Thyroid gland (tissue), 4 donors: ENCODE results near the gene TSPAN31. TPM values are rescaled to one million over a fixed set of nuclear protein-coding genes. Genes with fewer than 3 reads are reported as not detected.

Experiments
- DNase-seq, 2 donors: peaks; one replicate each; pipeline ENCODE4 v3.0.0-alpha.2; 2019
- H3K27ac ChIP-seq, 3 donors: fragments of 200-600 bp; sonication (generic); 1 replicate in 2 of 3; 2 replicates in 1 of 3; pipeline ENCODE4 v1.5.1; 2016 to 2019; ENCODE audit warnings: mild to moderate bottlenecking in 1 of 3, moderate library complexity in 1 of 3
- H3K27me3 ChIP-seq: fragments of 200-600 bp; sonication (generic); one replicate; pipeline ENCODE4 v1.5.1; 2019
- H3K36me3 ChIP-seq, 2 donors: fragments of 200-600 bp; sonication (generic); one replicate each; pipeline ENCODE4 v1.5.1; 2016 to 2019
- H3K4me1 ChIP-seq, 2 donors: fragments of 200-600 bp; sonication (generic); one replicate each; pipeline ENCODE4 v1.5.1; 2017 to 2019
- H3K4me3 ChIP-seq, 3 donors: fragments of 200-600 bp; sonication (generic); replicated peaks in 1 of 3; 1 replicate in 2 of 3; 2 replicates in 1 of 3; pipeline ENCODE4 v1.5.1; 2016; ENCODE audit warnings: mild to moderate bottlenecking in 1 of 3
- H3K9me3 ChIP-seq: fragments of 200-600 bp; sonication (generic); one replicate; pipeline ENCODE4 v1.5.1; 2017
- POLR2A ChIP-seq, 2 donors: fragments of 450-650 bp; IDR thresholded peaks; one replicate each; pipeline ENCODE4 v1.6.1; 2017; ENCODE audit warnings: antibody characterized with exemption in 2 of 2, mild to moderate bottlenecking in 2 of 2, moderate library complexity in 1 of 2
- WGBS, 2 donors: methylation state at CpG; one replicate each; pipeline ENCODE4 v1.1.5; 2017; 5-methylcytosine and 5-hydroxymethylcytosine counted together
- intact Hi-C: fragments of 100-400 bp; cut with DNase I; formaldehyde crosslinking; loops from one replicate; pipeline ENCODE4 v1.15.1; 2023
- total RNA-seq, 4 donors: library from RNA; depleted of rRNA; stranded (reverse); fragments of >200 nt; gene quantifications; one replicate each; pipeline ENCODE4 v1.2.3, GENCODE V29; 2016
- TF ChIP-seq, protein P1 (sequence below), 6 experiments: fragments of 200-600 bp in 3 of 6; fragments of 450-650 bp in 3 of 6; sonication (generic) in 3 of 6; IDR thresholded peaks; one replicate each; pipeline ENCODE4 v1.5.1; 2016 to 2019; ENCODE audit warnings: antibody characterized with exemption in 6 of 6, mild to moderate bottlenecking in 2 of 6, inconsistent platforms in 1 of 6, moderate library complexity in 1 of 6

TSPAN31 gene
- total RNA-seq, 4 donors from 2014 or later, result 110 to 166 (median 137) TPM

DNA sequence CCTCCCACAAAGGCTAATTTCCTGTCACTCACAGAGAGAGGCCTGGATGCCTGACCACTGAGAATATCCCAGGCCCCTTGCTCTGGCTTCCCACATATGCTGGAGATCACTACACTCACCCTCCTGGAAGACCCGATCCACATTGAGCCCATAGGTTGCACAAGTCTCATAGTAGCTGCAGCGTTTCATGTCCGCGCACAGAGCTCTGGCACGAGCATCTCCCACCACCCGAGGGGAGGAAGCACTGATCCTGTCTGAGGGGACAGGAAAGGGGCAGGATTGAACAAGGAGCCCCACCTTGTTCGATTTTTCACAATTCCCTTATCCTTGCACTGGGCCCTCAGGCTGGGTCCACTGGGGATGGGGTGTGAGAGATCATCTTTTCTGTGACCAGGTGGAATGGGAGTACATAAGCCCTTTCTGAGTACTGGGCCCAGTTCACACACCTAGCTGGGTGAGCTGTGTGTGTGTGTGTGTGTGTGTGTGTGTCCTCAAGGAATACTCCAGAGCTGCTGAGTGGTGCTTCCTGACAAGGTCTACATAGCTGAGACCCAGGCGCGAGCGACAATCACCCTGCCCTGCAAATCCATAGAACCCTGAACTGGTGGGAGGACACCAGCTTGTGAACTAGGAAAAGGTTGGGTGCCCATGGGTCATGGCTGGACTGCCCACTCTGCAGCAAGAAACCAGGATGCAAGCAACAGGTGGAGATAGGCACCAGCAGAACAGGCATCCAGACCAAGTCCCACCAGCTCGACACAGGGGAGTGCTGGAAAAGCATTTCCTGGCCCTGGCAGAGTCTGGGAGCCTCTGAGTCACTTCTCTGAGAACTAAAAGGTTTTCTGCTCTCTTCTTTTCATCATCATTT is 11.9 kb upstream of the TSPAN31 start:
- H3K4me1 ChIP-seq, result peaks cover 6 to 27% of the 10 kb centered on the region in 2 donors
- no peaks in the 10 kb centered on the region for H3K36me3 ChIP-seq
- H3K9me3 ChIP-seq, result no peaks in the 10 kb centered on the region
- DNase-seq, result no peak
- peaks cover 27% of the 10 kb centered on the region for H3K27me3 ChIP-seq
- no peak overlapping the region for H3K27ac ChIP-seq
- TF ChIP-seq, protein P1, sequence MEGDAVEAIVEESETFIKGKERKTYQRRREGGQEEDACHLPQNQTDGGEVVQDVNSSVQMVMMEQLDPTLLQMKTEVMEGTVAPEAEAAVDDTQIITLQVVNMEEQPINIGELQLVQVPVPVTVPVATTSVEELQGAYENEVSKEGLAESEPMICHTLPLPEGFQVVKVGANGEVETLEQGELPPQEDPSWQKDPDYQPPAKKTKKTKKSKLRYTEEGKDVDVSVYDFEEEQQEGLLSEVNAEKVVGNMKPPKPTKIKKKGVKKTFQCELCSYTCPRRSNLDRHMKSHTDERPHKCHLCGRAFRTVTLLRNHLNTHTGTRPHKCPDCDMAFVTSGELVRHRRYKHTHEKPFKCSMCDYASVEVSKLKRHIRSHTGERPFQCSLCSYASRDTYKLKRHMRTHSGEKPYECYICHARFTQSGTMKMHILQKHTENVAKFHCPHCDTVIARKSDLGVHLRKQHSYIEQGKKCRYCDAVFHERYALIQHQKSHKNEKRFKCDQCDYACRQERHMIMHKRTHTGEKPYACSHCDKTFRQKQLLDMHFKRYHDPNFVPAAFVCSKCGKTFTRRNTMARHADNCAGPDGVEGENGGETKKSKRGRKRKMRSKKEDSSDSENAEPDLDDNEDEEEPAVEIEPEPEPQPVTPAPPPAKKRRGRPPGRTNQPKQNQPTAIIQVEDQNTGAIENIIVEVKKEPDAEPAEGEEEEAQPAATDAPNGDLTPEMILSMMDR (IDR thresholded peaks at IDR 0.05), result no peak
- no peak for TF ChIP-seq POLR2A (IDR thresholded peaks at IDR 0.05)
- intact Hi-C loops, result no loop called here
- WGBS, 2 donors, result 75 to 81% methylated on average over 10 to 11 of the region's 11 CpGs
- no peak overlapping the region for H3K4me3 ChIP-seq

DNA sequence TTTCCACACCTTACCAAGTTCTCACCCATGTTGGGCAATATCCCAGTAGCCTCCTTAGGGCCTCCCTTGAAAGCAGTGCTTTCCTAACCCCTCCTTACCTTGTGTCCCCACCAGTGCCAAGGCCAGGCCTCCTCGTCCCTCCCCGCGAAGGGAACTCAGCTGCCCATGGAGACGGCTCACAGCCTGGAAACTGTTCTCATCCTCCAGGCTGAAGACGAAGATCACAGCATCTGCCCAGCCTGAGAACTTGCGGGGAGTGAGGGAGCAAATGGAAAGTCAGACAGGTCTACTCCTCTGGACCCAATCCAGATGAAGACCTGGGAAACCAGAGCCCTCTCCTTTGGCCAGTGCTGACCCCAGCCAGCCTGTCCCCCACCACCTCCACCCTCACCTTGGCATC is 10.9 kb upstream of the TSPAN31 start:
- Histone ChIP-seq H3K27ac (no peak overlapping the region), H3K4me1 (peaks cover 11 to 36% of the 10 kb centered on the region in 2 donors), H3K27me3 (peaks cover 33% of the 10 kb centered on the region), H3K36me3 (no peaks in the 10 kb centered on the region), H3K4me3 (no peak overlapping the region), H3K9me3 (no peaks in the 10 kb centered on the region)
- TF ChIP-seq, protein P1 (IDR thresholded peaks at IDR 0.05), result no peak
- TF ChIP-seq POLR2A (IDR thresholded peaks at IDR 0.05), result no peak
- 70 to 80% methylated on average over 6 of the region's 6 CpGs for WGBS, 2 donors
- intact Hi-C loops, result no loop called here
- no peak for DNase-seq

DNA sequence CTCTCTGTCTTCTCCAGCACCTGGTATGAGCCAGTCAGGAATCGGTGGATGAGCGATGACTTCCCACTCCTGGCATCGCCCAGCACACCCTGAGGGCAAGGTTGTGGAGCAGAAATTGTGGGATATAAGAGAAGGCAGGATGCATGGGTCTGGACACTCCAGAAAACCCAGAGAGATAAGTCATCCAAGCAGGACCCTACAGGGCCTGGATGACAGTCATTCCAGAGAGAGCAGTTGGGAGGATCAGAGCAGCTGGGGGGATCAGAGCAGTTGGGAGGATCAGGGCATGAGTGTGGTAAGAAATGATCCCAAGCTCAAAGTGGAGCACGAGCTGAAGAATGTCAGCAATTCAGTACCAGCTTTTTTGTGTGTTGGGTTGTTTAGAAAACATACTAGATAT is 10.2 kb upstream of the TSPAN31 start:
- TF ChIP-seq, protein P1 (IDR thresholded peaks at IDR 0.05), result no peak
- TF ChIP-seq POLR2A (IDR thresholded peaks at IDR 0.05), result no peak
- H3K4me1 ChIP-seq, result peaks cover 11 to 36% of the 10 kb centered on the region in 2 donors
- H3K27me3 ChIP-seq, result peaks cover 40% of the 10 kb centered on the region
- DNase-seq, result no peak
- H3K9me3 ChIP-seq, result no peaks in the 10 kb centered on the region
- intact Hi-C loops, result no loop called here
- H3K36me3 ChIP-seq, result no peaks in the 10 kb centered on the region
- WGBS, 2 donors, result 71 to 78% methylated on average over 4 of the region's 4 CpGs
- no peak overlapping the region for H3K4me3 ChIP-seq
- no peak overlapping the region for H3K27ac ChIP-seq

DNA sequence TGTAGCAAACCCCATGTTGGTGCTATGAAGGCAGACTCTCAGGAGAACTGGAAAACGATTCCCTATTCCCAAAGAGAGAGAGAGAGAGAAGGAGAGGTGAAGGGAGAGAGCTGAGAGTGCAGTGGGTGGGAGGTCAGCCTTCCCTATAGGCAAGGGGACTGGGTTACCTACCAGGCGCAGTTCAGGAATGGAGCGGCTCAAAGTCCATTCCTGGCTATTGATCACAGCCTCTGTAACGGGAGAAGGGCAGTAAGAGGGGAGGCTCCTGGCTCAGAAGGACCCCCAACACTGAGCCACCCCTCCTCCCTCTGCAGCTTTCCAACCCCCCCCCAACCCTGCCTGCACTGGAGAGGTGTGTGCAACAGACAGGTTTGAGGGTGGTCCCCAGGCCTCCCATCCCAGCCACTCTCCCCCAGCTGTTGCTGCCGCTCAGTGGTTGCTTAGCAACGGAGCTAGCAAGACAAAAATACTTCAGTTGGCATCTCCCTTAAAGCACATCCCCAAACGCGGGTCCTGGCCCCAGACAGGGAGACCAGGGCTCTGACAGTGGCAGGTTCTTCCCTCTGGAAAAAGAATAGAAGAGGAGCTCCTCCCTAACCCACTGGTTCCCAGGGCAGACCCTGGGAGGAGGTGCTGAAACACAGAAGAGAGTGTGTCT is 9.5 kb upstream of the TSPAN31 start:
- Histone ChIP-seq H3K4me3 (no peak overlapping the region), H3K27ac (no peak overlapping the region), H3K4me1 (peaks cover 11 to 36% of the 10 kb centered on the region in 2 donors), H3K36me3 (no peaks in the 10 kb centered on the region), H3K9me3 (no peaks in the 10 kb centered on the region), H3K27me3 (peaks cover 40% of the 10 kb centered on the region)
- no peak for DNase-seq
- intact Hi-C loops, result no loop called here
- 10 to 42% methylated on average over 4 to 8 of the region's 8 CpGs for WGBS, 2 donors
- TF ChIP-seq, protein P1 (IDR thresholded peaks at IDR 0.05), result no peak
- TF ChIP-seq POLR2A (IDR thresholded peaks at IDR 0.05), result no peak
